IMR-90 (cell line): ENCODE results near the gene CD2AP. TPM values are rescaled to one million over a fixed set of nuclear protein-coding genes. Genes with fewer than 3 reads are reported as not detected.

Experiments
- ATAC-seq: fragments of 200-7000 bp; cut with Tn5 transposase; 2 replicates; pipeline ENCODE4 v1.9.1; 2020; ENCODE audit warnings: low read depth, mild to moderate bottlenecking, moderate library complexity
- BruUV-seq: library from RNA; stranded (reverse); fragments of 400-500 nt; replicated peaks from 2 replicates; lab custom pipeline; 2021; lab: Mats Ljungman, UMichigan
- CTCF ChIA-PET: fragments of 300-600 bp; formaldehyde crosslinking; extraction: SDS; loops from one replicate; lab custom pipeline; 2021; ENCODE audit warnings: antibody characterized with exemption; lab: Yijun Ruan, JAX
- POLR2A ChIA-PET: fragments of 300-600 bp; sonication (Branson Sonifier 250); formaldehyde crosslinking; loops from one replicate; lab custom pipeline; 2022; ENCODE audit warnings: antibody characterized with exemption; ENCODE audit not compliant: unreplicated experiment; lab: Charles Lee
- DNase-seq: peaks from one replicate; pipeline ENCODE4 v3.0.0; 2013
- H2AFZ ChIP-seq: replicated peaks from 2 replicates; pipeline ENCODE3; 2013; ENCODE audit warnings: low read length, mild to moderate bottlenecking; ENCODE audit not compliant: poor library complexity
- H2AK5ac ChIP-seq: 2 replicates; pipeline ENCODE4 v1.6.1; 2013; ENCODE audit warnings: low read depth, low read length, inconsistent platforms
- H2AK9ac ChIP-seq: replicated peaks from 2 replicates; pipeline ENCODE3; 2013; ENCODE audit warnings: mild to moderate bottlenecking, low read depth, low read length, moderate library complexity; ENCODE audit not compliant: poor library complexity
- H2BK120ac ChIP-seq: 2 replicates; pipeline ENCODE4 v1.6.1; 2013; ENCODE audit warnings: low read depth, low read length, inconsistent platforms
- H2BK15ac ChIP-seq: 3 replicates; pipeline ENCODE4 v1.6.1; 2013; ENCODE audit warnings: low read depth, low read length, inconsistent platforms
- H2BK20ac ChIP-seq: 2 replicates; pipeline ENCODE4 v1.6.1; 2013; ENCODE audit warnings: low read depth, mild to moderate bottlenecking, inconsistent platforms, low read length, moderate library complexity
- H2BK5ac ChIP-seq: 2 replicates; pipeline ENCODE4 v1.6.1; 2013; ENCODE audit warnings: mild to moderate bottlenecking, low read depth, low read length, inconsistent platforms; ENCODE audit not compliant: poor library complexity, severe bottlenecking
- H3K14ac ChIP-seq: replicated peaks from 2 replicates; pipeline ENCODE4 v1.6.1; 2013; ENCODE audit warnings: low read depth, low read length, inconsistent platforms
- H3K18ac ChIP-seq: 2 replicates; pipeline ENCODE4 v1.6.1; 2013; ENCODE audit warnings: low read depth, low read length, control low read depth
- H3K23ac ChIP-seq: 2 replicates; pipeline ENCODE4 v1.6.1; 2013; ENCODE audit warnings: low read depth, low read length, inconsistent platforms
- H3K27ac ChIP-seq: 2 replicates; pipeline ENCODE4 v1.5.1; 2013; ENCODE audit warnings: mild to moderate bottlenecking, control low read depth, low read length; ENCODE audit not compliant: insufficient read depth
- H3K27me3 ChIP-seq: 2 replicates; pipeline ENCODE4 v1.6.1; 2013; ENCODE audit warnings: low read length; ENCODE audit not compliant: control insufficient read depth, insufficient read depth
- H3K36me3 ChIP-seq: 2 replicates; pipeline ENCODE4 v1.6.1; 2013; ENCODE audit warnings: low read length, mixed read lengths; ENCODE audit not compliant: control insufficient read depth, insufficient read depth
- H3K4ac ChIP-seq: 2 replicates; pipeline ENCODE4 v1.6.1; 2013; ENCODE audit warnings: low read depth, low read length, inconsistent platforms
- H3K4me1 ChIP-seq: 2 replicates; pipeline ENCODE4 v1.6.1; 2013; ENCODE audit warnings: low read length, mixed read lengths; ENCODE audit not compliant: control insufficient read depth, insufficient read depth
- H3K4me2 ChIP-seq: 2 replicates; pipeline ENCODE4 v1.6.1; 2013; ENCODE audit warnings: low read depth, mild to moderate bottlenecking, control low read depth, low read length, moderate library complexity
- H3K4me3 ChIP-seq: 2 replicates; pipeline ENCODE4 v1.5.1; 2013; ENCODE audit warnings: low read depth, mild to moderate bottlenecking, control low read depth, low read length, moderate library complexity; ENCODE audit not compliant: insufficient read depth
- H3K56ac ChIP-seq: 2 replicates; pipeline ENCODE4 v1.6.1; 2013; ENCODE audit warnings: low read length, inconsistent platforms; ENCODE audit not compliant: insufficient read depth; ENCODE audit errors: extremely low read depth
- H3K79me1 ChIP-seq, 2 experiments: 2 replicates each; pipeline ENCODE4 v1.6.1; 2013; ENCODE audit warnings: low read length in 2 of 2, inconsistent platforms in 1 of 2, low read depth in 1 of 2
- H3K9ac ChIP-seq: 2 replicates; pipeline ENCODE4 v1.6.1; 2013; ENCODE audit warnings: low read depth, low read length, control low read depth
- H3K9me1 ChIP-seq: 2 replicates; pipeline ENCODE4 v1.6.1; 2013; ENCODE audit warnings: low read length, inconsistent platforms; ENCODE audit not compliant: insufficient read depth
- H3K9me3 ChIP-seq: 2 replicates; pipeline ENCODE4 v1.6.1; 2013; ENCODE audit warnings: low read length; ENCODE audit not compliant: control insufficient read depth, insufficient read depth
- H4K20me1 ChIP-seq: 2 replicates; pipeline ENCODE4 v1.6.1; 2013; ENCODE audit warnings: low read length, inconsistent platforms; ENCODE audit not compliant: insufficient read depth
- H4K5ac ChIP-seq: 2 replicates; pipeline ENCODE4 v1.6.1; 2013; ENCODE audit warnings: mild to moderate bottlenecking, low read depth, low read length, control low read depth
- H4K8ac ChIP-seq, 2 experiments: 2 replicates each; pipeline ENCODE4 v1.6.1; 2013; ENCODE audit warnings: low read depth in 2 of 2, low read length in 2 of 2, control low read depth in 1 of 2, inconsistent platforms in 1 of 2
- H4K91ac ChIP-seq: 2 replicates; pipeline ENCODE4 v1.6.1; 2013; ENCODE audit warnings: low read depth, low read length, inconsistent platforms; ENCODE audit not compliant: insufficient read depth
- FOS ChIP-seq: fragments of 150-350 bp; IDR thresholded peaks from 2 replicates; pipeline ENCODE4 v1.6.1; 2016; ENCODE audit warnings: low read depth, low read length
- MAZ ChIP-seq: IDR thresholded peaks from 2 replicates; pipeline ENCODE4 v1.6.1; 2012; ENCODE audit warnings: low read depth, mild to moderate bottlenecking, low read length, improper control_type of control experiment, moderate library complexity, borderline replicate concordance
- WGBS, 2 experiments: methylation state at CpG; one replicate each; pipeline versions ENCODE4 v1.1.5 to v1.1.7; 2013; ENCODE audit warnings: missing lambda C conversion rate in 2 of 2; ENCODE audit not compliant: insufficient read length in 1 of 2; ENCODE audit errors: extremely low coverage in 2 of 2; 5-methylcytosine and 5-hydroxymethylcytosine counted together
- dilution Hi-C: fragments of 300-500 bp; cut with HindIII; formaldehyde crosslinking; loops from one replicate; pipeline ENCODE4 v1.14.3; 2018; ENCODE audit warnings: low sequenced_read_pairs; ENCODE audit not compliant: unreplicated experiment
- in situ Hi-C: fragments of 300-500 bp; cut with MboI; formaldehyde crosslinking; loops from 3 replicates; pipeline ENCODE4 v1.14.3; 2019; ENCODE audit warnings: low sequenced_read_pairs, inconsistent platforms, mixed read lengths
- intact Hi-C: fragments of 100-400 bp; cut with micrococcal nuclease; formaldehyde crosslinking; loops from 2 replicates; pipeline ENCODE4 v1.10.0; 2022
- polyA plus RNA-seq, 3 experiments: library from polyadenylated mRNA; depleted of rRNA; stranded (reverse); fragments of >200 nt; gene quantifications; 2 replicates each; pipeline ENCODE4 v1.2.3, GENCODE V29; 2012; ENCODE audit warnings: low replicate concordance in 1 of 3
- total RNA-seq: library from RNA; depleted of rRNA; stranded (reverse); fragments of >200 nt; gene quantifications from 2 replicates; pipeline ENCODE4 v1.2.3, GENCODE V29; 2012

CD2AP gene
- total and polyA plus RNA-seq, 2 of the 4 experiments (the other 2 are of a cell fraction), result 5.3 to 7.5 TPM

- Histone ChIP-seq H3K4me1 (no peaks in the 10 kb centered on the region), H3K9me3 (no peaks in the 10 kb centered on the region), H3K23ac (no peak overlapping the region), H2AFZ (no peak overlapping the region), H4K8ac (no peak overlapping the region), H4K20me1 (no peaks in the 10 kb centered on the region), H3K4ac (no peak overlapping the region), H3K56ac (no peak overlapping the region), H2BK15ac (no peak overlapping the region), H3K18ac (no peak overlapping the region), H3K9ac (no peak overlapping the region), H3K27me3 (no peaks in the 10 kb centered on the region), H3K4me3 (no peak overlapping the region), H2BK5ac (no peak overlapping the region), H3K14ac (no peak overlapping the region), H3K79me1 (no peaks in the 10 kb centered on the region), H3K9me1 (no peaks in the 10 kb centered on the region), H2AK9ac (no peak overlapping the region), H2BK20ac (no peak overlapping the region), H3K27ac (no peak overlapping the region), H4K5ac (no peak overlapping the region), H2BK120ac (no peak overlapping the region), H2AK5ac (no peak overlapping the region), H3K4me2 (no peak overlapping the region), H4K91ac (no peak overlapping the region), H3K36me3 (no peaks in the 10 kb centered on the region)
- no TSS peak for BruUV-seq
- CTCF ChIA-PET, result no interaction called here
- POLR2A ChIA-PET, result no interaction called here
- in situ Hi-C loops, result no loop called here
- TF ChIP-seq MAZ, result no peak
- no peak for TF ChIP-seq FOS
- ATAC-seq, result no peak
- no CpG with 5 or more reads among the region's 4 CpGs for WGBS, 2 experiments
- no peak for DNase-seq
- intact Hi-C loops, result no loop called here
- dilution Hi-C loops, result no loop called here
These were observed 40.0 kb upstream of the CD2AP start for GRCh38 chr6:47437592-47437991.
